Stimulated activated naive B cell treated with anti-CD40 and anti-IgM and Interleukin-4, amounts not matched to agents 10 μg/mL and 1 μg/mL and 100 μg/mL, for 72 hours (primary cell): ENCODE measurements around the gene KNTC1.
"Not testable (repeated sequence)": the region's sequence is repeated elsewhere in the genome, so short reads cannot be mapped to it uniquely, and the experiment has no call there.

ENCODE experiments used
- ATAC-seq, 2 donors: fragments of 150-1000 bp; cut with Tn5 transposase; replicated peaks; 2 replicates each; pipeline ENCODE4 v1.10.0; 2021; ENCODE audit warnings: moderate library complexity in 1 of 2
- DNase-seq: peaks from one replicate; pipeline ENCODE4 v3.0.0; 2021
- H3K27ac Mint-ChIP-seq: one replicate; pipeline ENCODE4 v1.8.0; 2022; ENCODE audit warnings: mild to moderate bottlenecking, mixed read lengths
- H3K27me3 Mint-ChIP-seq, 2 donors: one replicate each; pipeline ENCODE4 v1.8.0; 2022; ENCODE audit warnings: mixed read lengths in 2 of 2
- H3K36me3 Mint-ChIP-seq, 2 donors: one replicate each; pipeline ENCODE4 v1.8.0; 2022; ENCODE audit warnings: mixed read lengths in 2 of 2, mild to moderate bottlenecking in 1 of 2
- H3K4me1 Mint-ChIP-seq, 2 donors: one replicate each; pipeline ENCODE4 v1.8.0; 2022; ENCODE audit warnings: mixed read lengths in 2 of 2, mild to moderate bottlenecking in 1 of 2
- H3K4me3 Mint-ChIP-seq, 2 donors: one replicate each; pipeline ENCODE4 v1.8.0; 2022; ENCODE audit warnings: mild to moderate bottlenecking in 2 of 2, mixed read lengths in 2 of 2, moderate library complexity in 1 of 2
- H3K9me3 Mint-ChIP-seq, 2 donors: one replicate each; pipeline ENCODE4 v1.8.0; 2022; ENCODE audit warnings: mixed read lengths in 2 of 2, mild to moderate bottlenecking in 1 of 2

KNTC1 gene

DNA sequence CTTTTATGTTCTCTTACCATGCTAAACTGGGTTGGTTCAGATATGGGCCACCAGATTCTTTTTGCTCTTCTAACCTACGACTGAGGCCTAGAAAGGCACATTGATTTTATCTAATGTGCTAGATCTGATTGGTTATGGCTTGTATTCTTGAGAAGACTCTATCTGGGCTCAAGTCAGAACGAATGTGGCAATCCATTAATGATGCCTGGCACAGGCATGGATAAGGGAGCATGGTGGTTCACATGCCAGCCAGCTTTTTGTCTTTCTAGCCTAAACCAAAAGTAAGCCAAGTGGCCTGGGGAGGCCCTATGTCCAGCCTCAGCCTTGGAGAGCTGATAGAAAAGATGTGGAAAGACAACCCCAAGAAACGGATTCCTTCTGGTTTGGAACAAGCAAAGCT, 82.7 kb downstream of the KNTC1 start:
- no peaks in the 10 kb centered on the region for H3K9me3 Mint-ChIP-seq
- no peak overlapping the region for H3K27ac Mint-ChIP-seq
- ATAC-seq, result no peak
- no peak for DNase-seq
- peaks cover 0 to 10% of the 10 kb centered on the region in 2 donors for H3K4me1 Mint-ChIP-seq
- H3K27me3 Mint-ChIP-seq, result no peaks in the 10 kb centered on the region
- no peak overlapping the region for H3K4me3 Mint-ChIP-seq
- H3K36me3 Mint-ChIP-seq, result peaks cover 27 to 48% of the 10 kb centered on the region in 2 donors

- Mint-ChIP-seq H3K4me1 (peaks cover 0 to 10% of the 10 kb centered on the region in 2 donors), H3K9me3 (no peaks in the 10 kb centered on the region), H3K27ac (no peak overlapping the region), H3K36me3 (peaks cover 29 to 46% of the 10 kb centered on the region in 2 donors), H3K27me3 (no peaks in the 10 kb centered on the region), H3K4me3 (no peak overlapping the region)
- DNase-seq, result no peak
- no peak for ATAC-seq
Observed at GRCh38 chr12:122610207-122610606, 83.2 kb downstream of the KNTC1 start.

GRCh38 chr12:122610911-122611310, 83.9 kb downstream of the KNTC1 start:
- Mint-ChIP-seq H3K36me3 (peaks cover 24 to 41% of the 10 kb centered on the region in 2 donors), H3K27me3 (no peaks in the 10 kb centered on the region), H3K4me3 (no peak overlapping the region), H3K4me1 (peaks cover 0 to 10% of the 10 kb centered on the region in 2 donors), H3K27ac (no peak overlapping the region), H3K9me3 (no peaks in the 10 kb centered on the region)
- DNase-seq, result no peak
- no peak for ATAC-seq

- no peaks in the 10 kb centered on the region for H3K27me3 Mint-ChIP-seq
- peaks cover 0 to 10% of the 10 kb centered on the region in 2 donors for H3K4me1 Mint-ChIP-seq
- H3K36me3 Mint-ChIP-seq, result peaks cover 36 to 49% of the 10 kb centered on the region in 2 donors
- H3K27ac Mint-ChIP-seq, result no peak overlapping the region
- ATAC-seq (no peak), DNase-seq (no peak)
- H3K9me3 Mint-ChIP-seq, result no peaks in the 10 kb centered on the region
- H3K4me3 Mint-ChIP-seq, result no peak overlapping the region
Observed at GRCh38 chr12:122614839-122615238, 87.8 kb downstream of the KNTC1 start.

- Mint-ChIP-seq H3K27me3 (no peaks in the 10 kb centered on the region), H3K9me3 (no peaks in the 10 kb centered on the region), H3K36me3 (peaks cover 39 to 48% of the 10 kb centered on the region in 2 donors), H3K27ac (no peak overlapping the region), H3K4me1 (peaks cover 0 to 10% of the 10 kb centered on the region in 2 donors), H3K4me3 (no peak overlapping the region)
- DNase-seq (no peak), ATAC-seq (no peak)
Observed at GRCh38 chr12:122615780-122616179, 88.7 kb downstream of the KNTC1 start.

DNA sequence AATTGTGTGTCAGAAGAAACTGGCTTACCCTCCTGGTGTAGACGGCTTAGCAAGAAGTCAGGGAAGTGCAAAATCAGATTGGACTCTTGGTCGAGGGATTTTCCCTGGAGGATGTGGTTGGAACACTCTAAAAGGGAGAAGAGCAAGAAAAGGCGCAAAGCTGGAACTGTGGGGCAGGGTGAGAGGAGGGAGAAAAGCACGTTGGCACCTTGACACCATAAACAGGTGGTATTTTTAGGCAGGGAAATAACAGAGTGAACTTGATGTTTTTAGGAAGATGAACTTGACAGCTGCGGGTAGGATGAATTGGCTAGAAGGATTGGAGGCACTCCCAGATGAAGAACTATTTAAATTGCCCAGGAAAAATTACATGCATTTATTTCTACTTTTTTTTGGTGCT, 108.4 kb downstream of the KNTC1 start:
- ATAC-seq, result no peak
- no peak for DNase-seq
- no peak overlapping the region for H3K4me3 Mint-ChIP-seq
- no peak overlapping the region for H3K27ac Mint-ChIP-seq
- H3K36me3 Mint-ChIP-seq, result peaks cover 2 to 21% of the 10 kb centered on the region in 2 donors
- H3K4me1 Mint-ChIP-seq, result peaks cover 3 to 11% of the 10 kb centered on the region in 2 donors
- no peaks in the 10 kb centered on the region for H3K9me3 Mint-ChIP-seq
- no peaks in the 10 kb centered on the region for H3K27me3 Mint-ChIP-seq

DNA sequence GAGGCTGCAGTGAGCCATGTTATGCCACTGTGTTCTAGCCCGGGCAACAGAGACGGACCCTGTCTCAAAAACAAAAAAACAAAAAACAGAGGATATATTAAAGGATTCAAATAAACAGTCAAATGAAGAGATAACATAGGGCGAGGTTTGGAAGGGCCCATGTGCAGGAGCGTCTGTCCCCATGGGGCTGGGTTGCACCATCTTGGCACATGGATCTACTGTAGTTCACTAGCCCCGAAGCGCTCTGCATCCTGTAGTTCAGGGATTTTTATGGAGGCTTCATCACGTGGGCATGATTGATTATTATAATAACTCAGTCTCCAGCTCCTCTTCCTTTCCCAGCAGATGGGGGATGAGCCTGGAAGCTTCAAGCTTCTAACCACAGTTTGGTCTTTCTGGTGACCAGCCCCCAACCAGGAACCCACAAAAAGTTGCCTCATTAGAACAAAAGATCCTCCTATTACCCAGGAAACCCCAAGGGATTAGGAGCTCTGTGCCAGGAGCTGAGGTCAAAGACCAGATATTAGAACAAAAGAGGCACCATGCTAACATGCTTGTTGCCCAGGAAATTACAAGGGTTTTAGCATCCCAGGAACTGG, 116.3 kb downstream of the KNTC1 start:
- ATAC-seq (no peak), DNase-seq (no peak)
- H3K4me1 Mint-ChIP-seq, result peaks cover 10 to 20% of the 10 kb centered on the region in 2 donors
- no peak overlapping the region for H3K27ac Mint-ChIP-seq
- H3K4me3 Mint-ChIP-seq, result no peak overlapping the region
- H3K9me3 Mint-ChIP-seq, result peaks cover 0 to 2% of the 10 kb centered on the region in 2 donors
- H3K36me3 Mint-ChIP-seq, result peaks cover 0 to 8% of the 10 kb centered on the region in 2 donors
- H3K27me3 Mint-ChIP-seq, result no peaks in the 10 kb centered on the region

- peak overlapping the region; percentile 75 to 76 for H3K4me3 Mint-ChIP-seq
- H3K9me3 Mint-ChIP-seq, result peaks cover 0 to 2% of the 10 kb centered on the region in 2 donors
- no peaks in the 10 kb centered on the region for H3K27me3 Mint-ChIP-seq
- peak overlapping the region; percentile 87 for H3K27ac Mint-ChIP-seq
- ATAC-seq (peak; percentile 96 to 98), DNase-seq (peak; percentile 66)
- peaks cover 10 to 19% of the 10 kb centered on the region in 2 donors for H3K4me1 Mint-ChIP-seq
- peaks cover 0 to 3% of the 10 kb centered on the region in 2 donors for H3K36me3 Mint-ChIP-seq
Observed at GRCh38 chr12:122646517-122647217, 119.6 kb downstream of the KNTC1 start.

DNA sequence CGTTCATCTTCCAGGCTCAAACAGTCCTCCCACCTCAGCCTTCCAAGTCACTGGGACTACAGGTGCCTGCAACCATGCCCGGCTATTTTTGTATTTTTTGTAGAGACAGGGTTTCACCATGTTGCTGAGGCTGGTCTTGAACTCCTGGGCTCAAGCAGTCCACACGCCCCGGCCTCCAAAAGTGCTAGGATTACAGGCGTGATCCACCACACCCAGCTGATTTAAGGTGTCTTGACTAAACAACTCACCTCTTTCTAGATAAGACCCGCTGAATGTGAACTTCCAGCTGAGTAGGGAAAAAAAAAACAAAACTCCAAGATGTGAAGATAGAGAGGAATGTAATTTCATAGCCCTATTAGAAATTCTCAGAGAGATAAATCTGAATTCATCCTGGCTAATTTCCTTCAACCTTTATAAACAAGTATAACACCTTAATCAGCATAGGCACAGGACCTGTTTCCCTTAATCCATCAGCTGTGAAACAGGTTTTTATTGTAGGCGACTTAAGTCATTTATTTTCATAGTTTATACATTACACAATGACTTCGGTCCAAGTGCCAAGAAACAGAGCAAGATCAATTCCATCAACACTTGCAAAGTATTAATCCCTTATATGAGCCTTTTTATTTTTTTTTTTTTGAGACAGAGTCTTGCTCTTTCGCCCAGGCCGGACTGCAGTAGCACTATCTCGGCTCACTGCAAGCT, 124.6 kb downstream of the KNTC1 start:
- Mint-ChIP-seq H3K4me3 (no peak overlapping the region), H3K9me3 (no peaks in the 10 kb centered on the region), H3K27me3 (no peaks in the 10 kb centered on the region), H3K27ac (peak overlapping the region; percentile 59), H3K4me1 (peaks cover 9 to 13% of the 10 kb centered on the region in 2 donors), H3K36me3 (no peaks in the 10 kb centered on the region)
- DNase-seq (no peak), ATAC-seq (no peak)

DNA sequence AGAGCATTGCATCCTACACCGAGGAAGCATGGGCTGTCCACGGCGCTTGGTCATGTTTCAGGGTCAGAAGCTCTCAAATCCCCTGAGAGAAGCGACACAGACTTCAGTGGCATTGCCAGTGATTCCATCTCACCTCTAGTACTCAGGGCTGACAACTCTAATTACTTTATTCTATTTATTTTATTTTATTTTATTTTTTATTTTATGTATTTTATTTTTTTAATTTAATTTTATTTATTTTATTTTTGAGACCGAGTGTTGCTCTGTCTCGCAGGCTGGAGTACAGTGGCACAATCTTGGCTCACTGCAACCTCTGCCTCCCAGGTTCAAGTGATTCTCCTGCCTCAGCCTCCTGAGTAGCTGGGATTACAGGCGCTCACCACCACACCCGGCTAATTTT, 126.2 kb downstream of the KNTC1 start:
- ATAC-seq, H3K4me1 Mint-ChIP-seq, H3K36me3 Mint-ChIP-seq, H3K27me3 Mint-ChIP-seq, DNase-seq, H3K9me3 Mint-ChIP-seq, H3K4me3 Mint-ChIP-seq, H3K27ac Mint-ChIP-seq: not testable (repeated sequence)

GRCh38 chr12:122656298-122656697, 129.2 kb downstream of the KNTC1 start:
- H3K4me1 Mint-ChIP-seq, result no peaks in the 10 kb centered on the region
- no peaks in the 10 kb centered on the region for H3K27me3 Mint-ChIP-seq
- no peaks in the 10 kb centered on the region for H3K9me3 Mint-ChIP-seq
- DNase-seq, result no peak
- no peak overlapping the region for H3K27ac Mint-ChIP-seq
- peak; percentile 10 to 33 for ATAC-seq
- peaks cover 0 to 2% of the 10 kb centered on the region in 2 donors for H3K36me3 Mint-ChIP-seq
- H3K4me3 Mint-ChIP-seq, result no peak overlapping the region

- Mint-ChIP-seq H3K27ac (no peak overlapping the region), H3K9me3 (no peaks in the 10 kb centered on the region), H3K4me1 (no peaks in the 10 kb centered on the region), H3K4me3 (peak overlapping the region in 1 of 2 donors; percentile 6), H3K36me3 (peaks cover 0 to 2% of the 10 kb centered on the region in 2 donors), H3K27me3 (no peaks in the 10 kb centered on the region)
- ATAC-seq (peak; percentile 46 to 48), DNase-seq (no peak)
Observed at GRCh38 chr12:122659579-122659978, 132.5 kb downstream of the KNTC1 start.

- no peaks in the 10 kb centered on the region for H3K27me3 Mint-ChIP-seq
- H3K4me3 Mint-ChIP-seq, result no peak overlapping the region
- DNase-seq (no peak), ATAC-seq (no peak)
- H3K4me1 Mint-ChIP-seq, result no peaks in the 10 kb centered on the region
- H3K27ac Mint-ChIP-seq, result no peak overlapping the region
- peaks cover 0 to 2% of the 10 kb centered on the region in 2 donors for H3K36me3 Mint-ChIP-seq
- H3K9me3 Mint-ChIP-seq, result no peaks in the 10 kb centered on the region
Observed at GRCh38 chr12:122661246-122661645, 134.2 kb downstream of the KNTC1 start.

DNA sequence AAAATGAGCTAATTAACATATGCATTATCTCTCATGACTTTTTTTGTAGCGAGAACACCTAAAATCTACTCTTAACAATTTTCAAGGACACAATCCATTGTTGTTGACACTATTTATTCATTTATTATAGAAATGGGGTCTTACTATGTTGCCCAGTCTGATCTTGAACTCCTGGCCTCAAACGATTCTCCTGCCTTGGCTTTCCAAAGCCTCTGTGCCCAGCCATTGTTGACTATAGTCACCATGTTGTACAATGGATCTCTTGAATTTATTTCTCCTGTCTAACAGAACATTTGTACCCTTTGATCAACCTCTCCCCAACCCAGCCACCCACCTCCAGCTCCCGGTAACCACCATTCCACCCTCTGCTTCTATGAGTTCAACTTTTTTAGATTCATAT, 134.9 kb downstream of the KNTC1 start:
- Mint-ChIP-seq H3K9me3 (no peaks in the 10 kb centered on the region), H3K4me1 (no peaks in the 10 kb centered on the region), H3K27me3 (no peaks in the 10 kb centered on the region), H3K36me3 (peaks cover 0 to 2% of the 10 kb centered on the region in 2 donors), H3K4me3 (no peak overlapping the region), H3K27ac (no peak overlapping the region)
- no peak for DNase-seq
- no peak for ATAC-seq
